ENCODE measurements around the gene FAM185A. TPM values are rescaled to one million over a fixed set of nuclear protein-coding genes. Genes with fewer than 3 reads are reported as not detected.
"Not testable (repeated sequence)": the region's sequence is repeated elsewhere in the genome, so short reads cannot be mapped to it uniquely, and the experiment has no call there.

The FAM185A gene
- total RNA-seq, 3 donors from 2014 or later, result 9.1 to 12.9 (median 10.3) TPM

DNA sequence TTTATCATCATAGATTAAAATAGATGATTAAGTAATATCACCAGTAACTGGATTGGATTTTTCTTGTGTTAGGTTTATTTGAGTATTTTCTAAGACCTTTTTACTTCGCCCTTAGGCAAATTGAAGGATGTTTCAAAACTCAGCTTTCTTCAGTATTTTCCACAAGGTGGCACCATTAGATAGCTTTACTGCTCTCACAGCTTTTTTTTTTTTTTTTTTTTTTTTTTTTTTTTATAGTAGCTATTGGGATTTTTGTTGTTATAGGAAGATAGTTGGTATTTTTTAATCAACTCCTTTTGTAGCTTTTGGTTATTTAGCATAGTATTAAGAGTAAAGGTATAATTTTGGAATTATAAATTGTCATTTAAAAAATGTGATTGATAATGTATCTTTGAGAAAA, 9.4 kb downstream of the FAM185A start:
- DNase-seq; H3K36me3 Mint-ChIP-seq (ENCODE audit: insufficient read depth); ATAC-seq; H3K27me3 Mint-ChIP-seq (ENCODE audit: low read depth); H3K9me3 Mint-ChIP-seq; H3K4me3 Mint-ChIP-seq; H3K4me1 Mint-ChIP-seq (ENCODE audit: low read depth): not testable (repeated sequence)

GRCh38 chr7:102759934-102760333, 11.1 kb downstream of the FAM185A start:
- H3K27me3 Mint-ChIP-seq (ENCODE audit: low read depth); ATAC-seq: not testable (repeated sequence)

GRCh38 chr7:102761234-102761633, 12.4 kb downstream of the FAM185A start:
- H3K27me3 Mint-ChIP-seq (ENCODE audit: low read depth); H3K4me1 Mint-ChIP-seq (ENCODE audit: low read depth); H3K4me3 Mint-ChIP-seq; DNase-seq; ATAC-seq; H3K9me3 Mint-ChIP-seq; H3K36me3 Mint-ChIP-seq (ENCODE audit: insufficient read depth): not testable (repeated sequence)

More at GRCh38 chr7:102759934-102760333, 11.1 kb downstream of the FAM185A start:
- H3K9me3 Mint-ChIP-seq; H3K36me3 Mint-ChIP-seq (ENCODE audit: insufficient read depth); H3K4me3 Mint-ChIP-seq; H3K4me1 Mint-ChIP-seq (ENCODE audit: low read depth); DNase-seq: not testable (repeated sequence)

DNA sequence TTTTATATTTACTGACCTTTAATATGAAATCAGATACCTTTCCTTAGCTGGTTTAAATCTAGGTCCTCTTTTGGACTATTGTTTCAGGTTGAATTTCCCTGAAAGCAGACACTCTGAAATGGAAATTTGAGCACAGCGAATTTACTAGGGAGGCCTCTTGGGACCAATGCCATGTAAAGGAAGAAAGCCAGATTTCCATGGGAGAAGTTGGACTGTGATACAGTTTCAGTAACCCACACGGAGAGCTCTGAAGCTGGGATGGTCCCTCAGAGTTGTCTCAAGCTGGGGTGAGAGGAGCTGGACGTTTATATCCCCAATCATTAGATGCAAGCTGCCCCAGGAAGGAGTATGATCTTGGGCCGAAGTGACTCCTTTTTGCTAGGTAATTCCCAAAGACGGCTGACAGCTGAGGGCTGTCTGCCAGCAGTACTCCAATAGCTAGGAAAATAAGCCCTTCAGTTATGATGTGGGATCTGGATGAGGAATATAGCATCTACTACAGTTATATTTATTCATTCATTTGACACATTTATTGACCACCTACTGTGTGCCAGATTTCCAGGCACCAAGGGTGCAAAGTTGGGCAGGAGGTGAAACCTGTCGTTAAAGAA, 14.6 kb downstream of the FAM185A start:
- DNase-seq; H3K9me3 Mint-ChIP-seq; H3K36me3 Mint-ChIP-seq (ENCODE audit: insufficient read depth); ATAC-seq; H3K4me3 Mint-ChIP-seq; H3K27me3 Mint-ChIP-seq (ENCODE audit: low read depth); H3K4me1 Mint-ChIP-seq (ENCODE audit: low read depth): not testable (repeated sequence)

DNA sequence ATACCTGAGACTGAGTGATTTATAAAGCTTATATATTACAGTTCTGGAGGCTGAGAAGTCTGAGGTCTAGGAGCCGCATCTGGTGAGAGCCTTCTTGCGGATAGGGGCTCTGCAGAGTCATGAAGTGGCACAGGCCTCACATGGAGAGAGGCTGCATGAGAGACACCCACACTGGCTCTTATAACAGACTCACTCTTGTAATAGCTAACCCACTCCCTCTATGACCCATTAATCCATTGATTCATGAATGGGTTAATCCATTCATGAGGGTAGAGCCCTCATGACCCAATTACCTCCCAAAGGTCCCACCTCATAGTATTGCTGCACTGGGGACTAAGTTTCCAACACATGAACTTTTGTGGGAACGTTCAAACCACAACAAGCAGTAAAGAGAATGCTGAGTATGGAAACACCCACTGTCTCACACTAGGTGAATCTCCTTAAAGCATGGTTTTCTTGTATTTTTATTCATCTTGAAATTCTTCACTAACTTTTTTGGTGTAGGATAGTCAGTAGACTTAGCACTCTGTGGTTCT, 20.9 kb downstream of the FAM185A start:
- H3K27me3 Mint-ChIP-seq (ENCODE audit: low read depth); ATAC-seq; H3K4me3 Mint-ChIP-seq; DNase-seq; H3K36me3 Mint-ChIP-seq (ENCODE audit: insufficient read depth); H3K9me3 Mint-ChIP-seq; H3K4me1 Mint-ChIP-seq (ENCODE audit: low read depth): not testable (repeated sequence)

GRCh38 chr7:102770467-102770866, 21.7 kb downstream of the FAM185A start:
- not testable (repeated sequence) for H3K4me3 Mint-ChIP-seq; ATAC-seq; H3K4me1 Mint-ChIP-seq (ENCODE audit: low read depth); H3K9me3 Mint-ChIP-seq; H3K36me3 Mint-ChIP-seq (ENCODE audit: insufficient read depth); DNase-seq; H3K27me3 Mint-ChIP-seq (ENCODE audit: low read depth)

DNA sequence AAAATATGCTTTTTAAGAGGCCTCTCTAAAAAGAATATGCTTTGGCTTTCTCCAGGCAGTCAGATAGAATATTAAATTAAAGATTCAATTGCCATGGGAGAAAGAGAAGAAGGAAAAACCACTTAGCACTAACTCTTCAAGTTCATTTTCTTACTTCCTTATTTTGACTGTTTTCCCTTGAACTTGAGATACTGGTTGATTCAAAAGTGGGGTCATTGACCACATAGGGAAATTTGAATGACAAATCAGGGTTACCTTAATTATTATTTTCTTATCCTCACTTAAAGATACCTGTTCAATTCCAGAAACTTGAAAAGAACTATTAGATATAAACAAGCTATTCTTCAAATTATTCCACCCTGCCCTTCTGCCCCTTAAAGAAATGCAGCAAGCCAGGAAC, 27.4 kb downstream of the FAM185A start:
- DNase-seq; H3K9me3 Mint-ChIP-seq; ATAC-seq; H3K27me3 Mint-ChIP-seq (ENCODE audit: low read depth); H3K4me1 Mint-ChIP-seq (ENCODE audit: low read depth); H3K4me3 Mint-ChIP-seq: not testable (repeated sequence)
- peaks cover 13% of the 10 kb centered on the region for H3K36me3 Mint-ChIP-seq (ENCODE audit: insufficient read depth)

DNA sequence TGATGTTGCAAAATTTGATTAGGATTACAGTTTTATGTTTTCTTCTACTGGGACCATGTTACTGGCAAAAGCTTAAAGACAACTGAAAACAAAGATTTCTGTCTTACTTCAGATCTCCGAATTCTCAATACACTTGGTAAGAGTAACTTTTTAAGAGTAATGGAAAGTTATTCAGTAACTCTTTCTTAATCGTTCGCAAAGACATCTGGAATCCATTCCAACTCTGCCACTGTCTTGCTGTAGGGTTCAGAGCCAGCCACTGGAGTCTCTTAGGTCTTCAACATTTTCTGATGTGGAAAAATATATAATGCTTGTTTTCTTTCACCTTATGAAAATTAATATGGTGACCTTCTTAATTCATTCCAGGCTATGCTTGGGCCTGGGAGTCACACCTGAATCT, 29.9 kb downstream of the FAM185A start:
- peaks cover 12% of the 10 kb centered on the region for H3K36me3 Mint-ChIP-seq (ENCODE audit: insufficient read depth)
- ATAC-seq; H3K4me3 Mint-ChIP-seq; H3K9me3 Mint-ChIP-seq; H3K4me1 Mint-ChIP-seq (ENCODE audit: low read depth); DNase-seq; H3K27me3 Mint-ChIP-seq (ENCODE audit: low read depth): not testable (repeated sequence)

- peaks cover 11% of the 10 kb centered on the region for H3K36me3 Mint-ChIP-seq (ENCODE audit: insufficient read depth)
- not testable (repeated sequence) for DNase-seq; H3K4me1 Mint-ChIP-seq (ENCODE audit: low read depth); H3K9me3 Mint-ChIP-seq; H3K4me3 Mint-ChIP-seq; ATAC-seq; H3K27me3 Mint-ChIP-seq (ENCODE audit: low read depth)
Observed at GRCh38 chr7:102780926-102781325, 32.1 kb downstream of the FAM185A start.

GRCh38 chr7:102788770-102789169, 40.0 kb downstream of the FAM185A start:
- not testable (repeated sequence) for H3K9me3 Mint-ChIP-seq; H3K36me3 Mint-ChIP-seq (ENCODE audit: insufficient read depth); DNase-seq; H3K4me1 Mint-ChIP-seq (ENCODE audit: low read depth); H3K27me3 Mint-ChIP-seq (ENCODE audit: low read depth); H3K4me3 Mint-ChIP-seq; ATAC-seq

GRCh38 chr7:102790364-102791100, 41.7 kb downstream of the FAM185A start:
- H3K9me3 Mint-ChIP-seq; DNase-seq; H3K4me1 Mint-ChIP-seq (ENCODE audit: low read depth); H3K4me3 Mint-ChIP-seq; H3K36me3 Mint-ChIP-seq (ENCODE audit: insufficient read depth); H3K27me3 Mint-ChIP-seq (ENCODE audit: low read depth); ATAC-seq: not testable (repeated sequence)

- peaks cover 10% of the 10 kb centered on the region for H3K36me3 Mint-ChIP-seq (ENCODE audit: insufficient read depth)
- not testable (repeated sequence) for ATAC-seq; DNase-seq; H3K9me3 Mint-ChIP-seq; H3K27me3 Mint-ChIP-seq (ENCODE audit: low read depth); H3K4me1 Mint-ChIP-seq (ENCODE audit: low read depth); H3K4me3 Mint-ChIP-seq
Observed at GRCh38 chr7:102791367-102791766, 42.6 kb downstream of the FAM185A start.

GRCh38 chr7:102791831-102792230, 43.0 kb downstream of the FAM185A start:
- not testable (repeated sequence) for H3K4me3 Mint-ChIP-seq; DNase-seq; H3K4me1 Mint-ChIP-seq (ENCODE audit: low read depth); H3K27me3 Mint-ChIP-seq (ENCODE audit: low read depth); H3K9me3 Mint-ChIP-seq; ATAC-seq
- H3K36me3 Mint-ChIP-seq (ENCODE audit: insufficient read depth), result peaks cover 15% of the 10 kb centered on the region

DNA sequence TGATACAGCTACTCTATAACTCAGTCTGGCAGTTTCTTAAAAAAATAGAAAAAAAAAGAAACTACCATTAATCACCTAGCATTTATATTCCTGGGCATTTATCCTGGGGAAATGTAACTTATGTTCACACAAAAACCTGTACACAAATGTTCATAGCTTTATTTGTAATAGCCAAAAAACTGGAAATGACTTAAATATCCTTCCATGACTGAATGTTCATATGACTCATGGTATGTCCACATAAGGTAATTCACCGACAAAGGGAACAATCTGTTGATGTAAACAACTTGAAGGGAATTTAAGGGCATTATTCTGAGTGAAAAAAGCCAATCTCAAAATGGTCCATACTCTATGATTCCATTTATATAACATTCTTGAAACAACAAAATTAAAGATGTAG, 45.8 kb downstream of the FAM185A start:
- H3K36me3 Mint-ChIP-seq (ENCODE audit: insufficient read depth), result peaks cover 16% of the 10 kb centered on the region
- not testable (repeated sequence) for H3K9me3 Mint-ChIP-seq; DNase-seq; H3K27me3 Mint-ChIP-seq (ENCODE audit: low read depth); H3K4me1 Mint-ChIP-seq (ENCODE audit: low read depth); ATAC-seq; H3K4me3 Mint-ChIP-seq

DNA sequence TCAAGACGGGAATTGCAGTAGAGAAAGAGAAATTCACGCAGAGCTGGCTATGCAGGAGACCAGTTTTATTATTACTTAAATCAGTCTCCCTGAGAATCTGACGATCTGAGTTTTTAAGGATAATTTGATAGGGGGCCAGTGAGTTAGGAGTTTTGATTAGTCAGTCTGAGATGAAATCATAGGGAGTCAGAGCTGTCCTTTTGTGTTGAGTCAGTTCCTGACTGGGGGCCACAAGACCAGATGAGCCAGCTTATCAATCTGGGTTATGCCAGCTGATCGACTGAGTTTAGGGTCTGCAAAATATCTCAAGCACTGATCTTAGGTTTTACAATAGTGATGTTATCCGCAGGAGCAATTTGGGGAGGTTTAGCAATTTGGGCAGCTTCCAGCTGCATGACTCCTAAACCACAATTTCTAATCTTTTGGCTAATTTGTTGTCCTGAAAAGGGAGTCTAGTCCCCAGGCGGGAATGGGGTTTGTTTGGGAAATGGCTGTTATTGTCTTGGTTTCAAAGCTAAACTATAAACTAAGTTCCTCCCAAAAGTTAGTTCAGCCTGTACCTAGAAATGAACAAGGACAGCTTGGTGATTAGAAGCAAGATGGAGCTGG, 47.3 kb downstream of the FAM185A start:
- not testable (repeated sequence) for ATAC-seq; DNase-seq; H3K4me3 Mint-ChIP-seq; H3K9me3 Mint-ChIP-seq; H3K27me3 Mint-ChIP-seq (ENCODE audit: low read depth); H3K4me1 Mint-ChIP-seq (ENCODE audit: low read depth)
- peaks cover 14% of the 10 kb centered on the region for H3K36me3 Mint-ChIP-seq (ENCODE audit: insufficient read depth)
